Nephron progenitor cell (in vitro differentiated cells): Measurements from ENCODE around the gene ARPIN.
"Not testable (repeated sequence)": the region's sequence is repeated elsewhere in the genome, so short reads cannot be mapped to it uniquely, and the experiment has no call there.

Experiments
- DNase-seq: peaks from one replicate; pipeline ENCODE4 v3.0.0; 2021
- H3K27ac Mint-ChIP-seq: 2 replicates; pipeline ENCODE4 v1.8.0; 2021; ENCODE audit warnings: mild to moderate bottlenecking, moderate library complexity, mixed read lengths
- H3K27me3 Mint-ChIP-seq: 2 replicates; pipeline ENCODE4 v1.8.0; 2021; ENCODE audit warnings: mild to moderate bottlenecking, low read depth, mixed read lengths; ENCODE audit not compliant: poor library complexity
- H3K36me3 Mint-ChIP-seq: 2 replicates; pipeline ENCODE4 v1.8.0; 2021; ENCODE audit warnings: low read depth, mixed read lengths
- H3K4me1 Mint-ChIP-seq: 2 replicates; pipeline ENCODE4 v1.8.0; 2021; ENCODE audit warnings: mixed read lengths
- H3K4me3 Mint-ChIP-seq: 2 replicates; pipeline ENCODE4 v1.8.0; 2021; ENCODE audit warnings: mild to moderate bottlenecking, moderate library complexity, mixed read lengths
- H3K9me3 Mint-ChIP-seq: 2 replicates; pipeline ENCODE4 v1.8.0; 2021; ENCODE audit warnings: mild to moderate bottlenecking, moderate library complexity, mixed read lengths
- CTCF ChIP-seq: fragments of 200-600 bp; sonication (generic); IDR thresholded peaks from 2 replicates; pipeline ENCODE4 v1.5.0; 2021; ENCODE audit warnings: antibody characterized with exemption

ARPIN gene

GRCh38 chr15:89870006-89870405 lies 42.7 kb downstream of the ARPIN start:
- no peak for TF ChIP-seq CTCF
- no peaks in the 10 kb centered on the region for H3K4me1 Mint-ChIP-seq
- H3K27ac Mint-ChIP-seq = no peak overlapping the region
- H3K27me3 Mint-ChIP-seq = peaks cover 3% of the 10 kb centered on the region
- no peak overlapping the region for H3K4me3 Mint-ChIP-seq
- peaks cover 56% of the 10 kb centered on the region for H3K36me3 Mint-ChIP-seq
- peaks cover 24% of the 10 kb centered on the region for H3K9me3 Mint-ChIP-seq
- DNase-seq = no peak

DNA sequence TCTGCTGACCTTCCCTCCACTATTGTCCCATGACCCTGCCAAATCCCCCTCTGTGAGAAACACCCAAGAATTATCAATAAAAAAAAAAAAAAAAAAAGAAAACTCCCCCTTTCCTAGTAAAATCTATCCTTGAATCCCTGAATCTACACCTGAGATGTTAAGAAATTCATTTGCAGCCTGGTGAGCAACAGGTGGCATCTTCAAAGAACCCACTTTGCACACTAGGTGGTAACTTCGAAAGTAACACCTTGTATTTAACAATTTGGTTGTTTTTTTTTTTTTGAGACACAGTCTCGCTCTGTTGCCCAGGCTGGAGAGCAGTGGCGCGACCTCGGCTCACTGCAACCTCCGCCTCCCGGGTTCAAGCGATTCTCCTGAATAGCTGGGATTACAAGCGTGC lies 43.3 kb downstream of the ARPIN start:
- H3K27me3 Mint-ChIP-seq, H3K27ac Mint-ChIP-seq, DNase-seq, H3K4me3 Mint-ChIP-seq, H3K4me1 Mint-ChIP-seq: not testable (repeated sequence)
- peaks cover 59% of the 10 kb centered on the region for H3K36me3 Mint-ChIP-seq
- H3K9me3 Mint-ChIP-seq = peaks cover 24% of the 10 kb centered on the region

GRCh38 chr15:89864958-89865739 lies 47.6 kb downstream of the ARPIN start:
- Mint-ChIP-seq H3K27me3 (no peaks in the 10 kb centered on the region), H3K4me1 (no peaks in the 10 kb centered on the region), H3K4me3 (no peak overlapping the region), H3K36me3 (peaks cover 42% of the 10 kb centered on the region), H3K9me3 (peaks cover 22% of the 10 kb centered on the region), H3K27ac (no peak overlapping the region)
- DNase-seq = no peak
- no peak for TF ChIP-seq CTCF

DNA sequence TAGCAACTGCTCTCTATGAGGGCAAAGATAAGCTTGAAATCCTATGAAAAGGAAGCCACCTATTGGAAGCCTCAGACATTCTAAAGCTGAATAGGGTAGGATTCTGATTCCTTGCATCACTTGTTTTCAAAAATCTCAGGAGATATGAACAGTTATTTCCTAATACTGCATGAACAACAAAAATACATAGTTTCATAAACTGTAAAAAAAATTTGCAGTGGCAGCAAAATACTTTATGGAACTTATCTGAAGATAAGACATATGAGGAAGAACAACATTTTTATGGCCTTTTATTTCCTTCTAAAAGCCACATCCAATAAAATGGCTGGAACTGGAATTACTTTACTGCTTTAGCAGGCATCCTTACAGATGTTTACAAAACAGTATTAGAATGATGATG lies 48.8 kb downstream of the ARPIN start:
- peaks cover 7% of the 10 kb centered on the region for H3K27me3 Mint-ChIP-seq
- no peak for DNase-seq
- peaks cover 39% of the 10 kb centered on the region for H3K36me3 Mint-ChIP-seq
- H3K27ac Mint-ChIP-seq = no peak overlapping the region
- H3K4me3 Mint-ChIP-seq = no peak overlapping the region
- H3K4me1 Mint-ChIP-seq = no peaks in the 10 kb centered on the region
- H3K9me3 Mint-ChIP-seq = peaks cover 12% of the 10 kb centered on the region
- TF ChIP-seq CTCF = no peak

DNA sequence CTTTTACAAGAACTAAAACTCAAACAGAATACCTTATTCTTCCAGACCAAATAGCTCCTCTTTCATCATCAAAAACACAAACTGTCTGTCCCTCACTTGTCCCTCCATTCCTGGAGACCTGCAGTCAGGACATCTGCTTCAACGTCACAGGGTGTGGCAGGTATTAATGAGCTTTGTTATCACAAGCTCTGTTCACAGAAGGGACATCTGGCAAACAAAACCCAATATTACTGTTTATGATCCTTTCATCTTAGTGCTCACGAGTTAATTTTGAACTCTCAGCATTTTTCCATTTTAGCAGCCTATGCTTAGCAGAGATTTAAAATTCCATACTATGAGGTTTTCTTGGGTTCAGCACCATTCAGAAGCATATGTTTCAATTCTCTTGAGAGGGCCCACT lies 51.9 kb downstream of the ARPIN start:
- H3K27ac Mint-ChIP-seq = no peak overlapping the region
- H3K4me1 Mint-ChIP-seq = no peaks in the 10 kb centered on the region
- peaks cover 63% of the 10 kb centered on the region for H3K36me3 Mint-ChIP-seq
- DNase-seq = no peak
- peaks cover 13% of the 10 kb centered on the region for H3K9me3 Mint-ChIP-seq
- no peak overlapping the region for H3K4me3 Mint-ChIP-seq
- no peak for TF ChIP-seq CTCF
- peaks cover 11% of the 10 kb centered on the region for H3K27me3 Mint-ChIP-seq

DNA sequence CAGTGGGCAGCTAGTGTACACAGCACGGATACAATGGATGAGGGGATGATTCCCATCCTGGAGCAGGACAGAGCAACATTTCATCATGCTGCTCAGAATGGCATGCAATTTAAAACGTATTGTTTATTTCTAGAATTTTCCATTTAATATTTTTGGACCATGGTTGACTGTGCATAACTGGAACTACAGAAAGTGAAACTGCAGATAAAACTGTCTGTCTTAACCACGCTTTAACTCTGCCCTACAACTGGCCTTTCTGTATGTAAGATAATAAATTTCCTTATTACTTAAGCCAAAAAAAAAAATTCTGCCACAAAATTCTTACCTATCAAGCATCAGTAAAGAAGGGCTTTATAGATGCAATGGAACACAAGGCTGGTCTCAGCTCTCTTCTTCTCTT lies 52.3 kb downstream of the ARPIN start:
- Mint-ChIP-seq H3K36me3 (peaks cover 61% of the 10 kb centered on the region), H3K27ac (no peak overlapping the region), H3K4me3 (no peak overlapping the region), H3K4me1 (no peaks in the 10 kb centered on the region), H3K27me3 (peaks cover 13% of the 10 kb centered on the region), H3K9me3 (peaks cover 11% of the 10 kb centered on the region)
- no peak for DNase-seq
- TF ChIP-seq CTCF = no peak
